CD4-positive, CD25-positive, alpha-beta regulatory T cell (primary cell): ENCODE results near the gene RAD23B. TPM values are rescaled to one million over a fixed set of nuclear protein-coding genes. Genes with fewer than 3 reads are reported as not detected.

Source experiments
- ATAC-seq, 2 donors: fragments of 150-1000 bp; cut with Tn5 transposase; one replicate each; pipeline ENCODE4 v1.10.0; 2021; ENCODE audit warnings: low read depth in 2 of 2, moderate number of reproducible peaks in 2 of 2, moderate library complexity in 1 of 2
- DNase-seq, 3 donors: peaks; one replicate each; pipeline versions ENCODE4 v3.0.0 to v3.0.0-alpha.2; 2012 to 2022; ENCODE audit warnings: mixed read lengths in 1 of 3
- H3K27ac ChIP-seq: one replicate; pipeline ENCODE4 v1.7.0; 2013; ENCODE audit warnings: mild to moderate bottlenecking, low read length; ENCODE audit not compliant: insufficient read depth, poor library complexity, severe bottlenecking
- H3K27me3 ChIP-seq: one replicate; pipeline ENCODE4 v1.7.0; 2013; ENCODE audit warnings: low read length; ENCODE audit not compliant: control insufficient read depth, insufficient read depth
- H3K36me3 ChIP-seq: one replicate; pipeline ENCODE4 v1.7.0; 2013; ENCODE audit warnings: mild to moderate bottlenecking, low read length, moderate library complexity; ENCODE audit not compliant: control insufficient read depth, insufficient read depth
- H3K4me1 ChIP-seq: 2 replicates; pipeline ENCODE4 v1.7.0; 2013; ENCODE audit warnings: mild to moderate bottlenecking, low read length; ENCODE audit not compliant: insufficient read depth, control insufficient read depth, poor library complexity, severe bottlenecking
- H3K4me3 ChIP-seq: one replicate; pipeline ENCODE4 v1.7.0; 2013; ENCODE audit warnings: low read depth, mild to moderate bottlenecking, low read length, moderate library complexity
- H3K9me3 ChIP-seq, 2 experiments: 1 replicate in 1 of 2; 2 replicates in 1 of 2; pipeline ENCODE4 v1.7.0; 2013; ENCODE audit warnings: low read length in 2 of 2, mild to moderate bottlenecking in 1 of 2, moderate library complexity in 1 of 2; ENCODE audit not compliant: control insufficient read depth in 2 of 2
- H3K27ac Mint-ChIP-seq, 3 donors: one replicate each; pipeline ENCODE4 v1.8.0; 2020 to 2022; ENCODE audit warnings: mild to moderate bottlenecking in 3 of 3, mixed read lengths in 3 of 3, moderate library complexity in 2 of 3
- H3K27me3 Mint-ChIP-seq: one replicate; pipeline ENCODE4 v1.8.0; 2022; ENCODE audit warnings: mild to moderate bottlenecking, mixed read lengths
- H3K36me3 Mint-ChIP-seq: one replicate; pipeline ENCODE4 v1.8.0; 2020; ENCODE audit warnings: mixed read lengths
- H3K4me1 Mint-ChIP-seq, 4 donors: one replicate each; pipeline ENCODE4 v1.8.0; 2020 to 2022; ENCODE audit warnings: mixed read lengths in 4 of 4, mild to moderate bottlenecking in 1 of 4
- H3K4me3 Mint-ChIP-seq, 4 donors: one replicate each; pipeline ENCODE4 v1.8.0; 2020 to 2022; ENCODE audit warnings: mild to moderate bottlenecking in 4 of 4, mixed read lengths in 4 of 4, moderate library complexity in 3 of 4
- H3K9me3 Mint-ChIP-seq, 7 donors: one replicate each; pipeline ENCODE4 v1.8.0; 2020 to 2022; ENCODE audit warnings: mixed read lengths in 7 of 7, mild to moderate bottlenecking in 3 of 7, moderate library complexity in 2 of 7
- polyA plus RNA-seq, 4 donors: library from polyadenylated mRNA; unstranded; fragments of 300-500 nt; fragmentation: Illumina TruSeq; gene quantifications; one replicate each; pipeline ENCODE4 v1.2.3, GENCODE V29; 2021
- total RNA-seq: library from RNA; stranded (reverse); gene quantifications from one replicate; pipeline ENCODE4 v1.2.3, GENCODE V29; 2022

The RAD23B gene
- total and polyA plus RNA-seq, 5 donors from 2014 or later: 8.9 to 65.4 (median 17.9) TPM

DNA sequence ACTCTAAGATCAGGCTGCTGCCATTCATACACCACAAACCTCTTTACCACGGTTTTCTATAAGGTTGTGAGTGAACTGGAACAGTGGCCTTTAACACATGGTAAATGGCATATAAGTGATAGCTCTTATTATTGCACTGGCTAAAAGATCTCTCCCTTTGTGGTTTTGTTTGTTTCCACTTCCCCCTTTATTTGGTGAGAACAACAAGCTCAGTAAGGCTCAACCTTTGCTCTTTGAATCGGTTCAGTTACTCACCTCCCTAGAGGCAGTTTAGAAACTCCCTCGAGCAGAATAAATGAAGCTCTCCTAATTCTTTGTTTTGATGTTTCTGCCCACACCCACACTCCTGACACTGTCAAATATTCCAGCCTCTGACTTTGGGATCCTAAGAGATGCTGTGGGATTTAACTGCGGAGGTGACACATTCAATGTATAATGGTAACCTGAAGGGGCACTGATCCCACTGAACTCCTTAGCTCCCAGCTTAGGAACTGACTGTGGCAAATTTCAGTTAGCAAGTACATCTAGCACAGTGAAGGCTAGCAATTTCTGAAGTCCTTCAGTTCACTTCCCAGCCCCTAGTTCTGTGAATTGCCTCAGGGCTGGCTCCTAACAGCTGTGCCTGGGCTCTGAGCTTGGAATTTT lies 22.5 kb upstream of the RAD23B start:
- H3K4me1 Mint-ChIP-seq: peaks cover 0 to 3% (median 0%) of the 10 kb centered on the region in 4 donors
- peaks cover 1% of the 10 kb centered on the region for H3K27me3 ChIP-seq
- no peak overlapping the region for H3K27ac Mint-ChIP-seq
- ATAC-seq (peak; percentile 47 to 55), DNase-seq (no peak)
- no peaks in the 10 kb centered on the region for H3K36me3 ChIP-seq
- peaks cover 0 to 9% (median 2%) of the 10 kb centered on the region in 7 donors for H3K9me3 Mint-ChIP-seq
- H3K4me1 ChIP-seq: no peaks in the 10 kb centered on the region
- H3K36me3 Mint-ChIP-seq: no peaks in the 10 kb centered on the region
- peaks cover 42% of the 10 kb centered on the region for H3K27me3 Mint-ChIP-seq
- H3K4me3 Mint-ChIP-seq: no peak overlapping the region
- no peak overlapping the region for H3K4me3 ChIP-seq
- H3K9me3 ChIP-seq: peaks cover 6 to 7% of the 10 kb centered on the region in 2 experiments
- H3K27ac ChIP-seq: no peak overlapping the region

DNA sequence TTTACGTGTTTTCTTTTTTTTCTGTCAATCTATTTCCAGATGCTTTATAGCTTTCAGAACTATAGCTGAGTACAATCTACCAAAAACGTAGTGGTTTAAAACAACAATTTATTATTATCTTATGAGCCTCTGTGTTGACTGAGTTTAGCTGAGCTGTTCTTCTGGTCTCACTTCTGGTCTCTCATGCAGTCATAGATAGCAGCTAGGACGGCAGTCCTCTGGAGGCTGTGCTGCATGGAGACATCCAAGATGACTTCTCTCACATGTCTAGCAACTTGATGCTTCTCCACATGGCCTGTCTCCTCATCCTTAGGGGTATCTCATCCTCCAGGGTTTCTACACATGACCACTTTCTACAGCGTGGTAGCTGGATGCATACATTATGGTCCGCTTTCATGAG lies 22.0 kb upstream of the RAD23B start:
- Mint-ChIP-seq H3K27me3 (peaks cover 42% of the 10 kb centered on the region), H3K27ac (no peak overlapping the region), H3K36me3 (no peaks in the 10 kb centered on the region), H3K4me1 (peaks cover 0 to 3% (median 0%) of the 10 kb centered on the region in 4 donors), H3K4me3 (no peak overlapping the region), H3K9me3 (peaks cover 0 to 9% (median 2%) of the 10 kb centered on the region in 7 donors)
- ATAC-seq (no peak), DNase-seq (no peak)
- Histone ChIP-seq H3K27ac (no peak overlapping the region), H3K36me3 (no peaks in the 10 kb centered on the region), H3K27me3 (peaks cover 1% of the 10 kb centered on the region), H3K9me3 (peaks cover 6 to 7% of the 10 kb centered on the region in 2 experiments), H3K4me3 (no peak overlapping the region), H3K4me1 (no peaks in the 10 kb centered on the region)

DNA sequence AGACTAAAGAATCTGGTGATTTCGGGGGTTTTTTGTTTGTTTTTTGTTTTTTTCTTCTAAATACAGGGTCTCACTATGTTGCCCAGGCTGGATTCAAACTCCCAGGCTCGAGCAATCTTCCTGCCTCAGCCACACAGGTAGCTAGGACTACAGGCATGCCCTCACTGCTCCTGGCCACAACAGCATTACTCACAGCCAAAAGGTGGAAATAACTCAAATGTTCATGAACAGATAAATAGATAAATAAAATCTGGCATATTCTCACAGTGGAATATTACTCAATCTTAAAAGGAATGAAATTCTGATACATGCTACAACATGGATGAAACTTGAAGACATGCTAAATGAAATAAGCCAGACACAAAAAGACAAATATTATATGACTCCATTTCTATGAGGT lies 19.8 kb upstream of the RAD23B start:
- no peak for ATAC-seq
- peaks cover 54% of the 10 kb centered on the region for H3K27me3 Mint-ChIP-seq
- Histone ChIP-seq H3K9me3 (peaks cover 6 to 7% of the 10 kb centered on the region in 2 experiments), H3K4me3 (no peak overlapping the region), H3K36me3 (no peaks in the 10 kb centered on the region), H3K4me1 (no peaks in the 10 kb centered on the region), H3K27ac (no peak overlapping the region), H3K27me3 (peaks cover 3% of the 10 kb centered on the region)
- no peak for DNase-seq
- peaks cover 0 to 3% (median 0%) of the 10 kb centered on the region in 4 donors for H3K4me1 Mint-ChIP-seq
- H3K9me3 Mint-ChIP-seq: peaks cover 0 to 11% (median 3%) of the 10 kb centered on the region in 7 donors
- H3K4me3 Mint-ChIP-seq: no peak overlapping the region
- H3K36me3 Mint-ChIP-seq: peaks cover 4% of the 10 kb centered on the region
- no peak overlapping the region for H3K27ac Mint-ChIP-seq

DNA sequence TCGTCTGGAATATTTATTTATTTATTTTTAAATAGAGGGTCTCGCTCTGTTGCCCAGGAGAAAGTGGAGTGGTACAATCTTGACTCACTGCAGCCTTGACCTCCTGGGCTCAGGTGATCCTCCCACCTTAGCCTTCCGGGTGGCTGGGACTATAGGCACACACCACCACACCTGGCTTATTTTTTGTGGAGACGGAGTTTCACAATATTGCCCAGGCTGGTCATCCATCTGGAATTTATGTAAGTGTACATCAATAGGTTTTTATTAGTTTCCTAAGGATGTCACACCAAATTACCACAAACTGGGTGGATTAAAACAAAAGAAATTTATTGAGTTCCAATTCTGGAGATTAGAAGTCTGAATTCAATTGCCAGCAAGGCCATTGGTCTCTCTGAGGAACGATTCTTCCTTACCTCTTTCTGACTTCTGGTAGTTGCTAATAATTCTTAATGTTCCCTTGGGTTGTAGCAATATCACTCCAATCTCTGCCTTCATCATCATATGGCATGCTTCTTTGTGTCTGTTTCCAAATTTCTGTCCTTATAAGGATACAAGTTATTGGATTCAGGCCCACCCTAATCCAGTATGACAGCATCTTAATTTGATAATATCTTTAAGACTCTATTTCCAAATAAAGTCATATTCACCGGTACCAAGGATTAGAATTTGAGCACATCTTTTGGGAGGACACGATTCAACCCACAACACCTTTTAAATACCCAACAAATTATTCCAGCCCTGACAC lies 16.3 kb upstream of the RAD23B start:
- H3K27me3 Mint-ChIP-seq: peaks cover 52% of the 10 kb centered on the region
- H3K27me3 ChIP-seq: peaks cover 8% of the 10 kb centered on the region
- ATAC-seq (no peak), DNase-seq (no peak)
- H3K4me1 Mint-ChIP-seq: no peaks in the 10 kb centered on the region
- no peak overlapping the region for H3K27ac ChIP-seq
- no peak overlapping the region for H3K27ac Mint-ChIP-seq
- H3K9me3 ChIP-seq: peaks cover 6 to 7% of the 10 kb centered on the region in 2 experiments
- peaks cover 4% of the 10 kb centered on the region for H3K36me3 Mint-ChIP-seq
- no peaks in the 10 kb centered on the region for H3K4me1 ChIP-seq
- H3K4me3 ChIP-seq: no peak overlapping the region
- H3K36me3 ChIP-seq: no peaks in the 10 kb centered on the region
- H3K4me3 Mint-ChIP-seq: no peak overlapping the region
- peaks cover 0 to 11% (median 3%) of the 10 kb centered on the region in 7 donors for H3K9me3 Mint-ChIP-seq

DNA sequence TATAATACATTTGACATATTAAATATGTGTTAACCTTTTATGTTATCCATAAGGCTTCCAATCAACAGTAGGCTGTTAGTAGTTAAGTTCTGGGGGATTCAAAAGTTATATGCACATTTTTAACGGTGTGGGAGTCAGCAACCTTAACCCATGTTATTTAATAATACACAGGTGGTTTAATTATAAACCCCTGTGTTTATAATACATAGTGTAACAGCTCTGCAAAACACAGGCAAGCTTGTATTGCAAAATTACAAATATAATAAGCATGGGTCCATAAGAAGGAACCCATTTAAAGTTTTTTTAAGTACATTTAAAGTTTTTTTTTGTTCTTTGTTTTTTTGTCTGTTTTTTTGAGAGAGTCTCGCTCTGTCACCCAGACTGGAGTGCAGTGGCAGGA lies 14.5 kb upstream of the RAD23B start:
- Histone ChIP-seq H3K36me3 (no peaks in the 10 kb centered on the region), H3K4me3 (no peak overlapping the region), H3K9me3 (peaks cover 6 to 7% of the 10 kb centered on the region in 2 experiments), H3K27ac (no peak overlapping the region), H3K27me3 (peaks cover 8% of the 10 kb centered on the region), H3K4me1 (no peaks in the 10 kb centered on the region)
- DNase-seq: no peak
- H3K4me1 Mint-ChIP-seq: no peaks in the 10 kb centered on the region
- peaks cover 4% of the 10 kb centered on the region for H3K36me3 Mint-ChIP-seq
- H3K27ac Mint-ChIP-seq: no peak overlapping the region
- no peak for ATAC-seq
- H3K9me3 Mint-ChIP-seq: peaks cover 0 to 9% (median 1%) of the 10 kb centered on the region in 7 donors
- peaks cover 40% of the 10 kb centered on the region for H3K27me3 Mint-ChIP-seq
- H3K4me3 Mint-ChIP-seq: no peak overlapping the region

DNA sequence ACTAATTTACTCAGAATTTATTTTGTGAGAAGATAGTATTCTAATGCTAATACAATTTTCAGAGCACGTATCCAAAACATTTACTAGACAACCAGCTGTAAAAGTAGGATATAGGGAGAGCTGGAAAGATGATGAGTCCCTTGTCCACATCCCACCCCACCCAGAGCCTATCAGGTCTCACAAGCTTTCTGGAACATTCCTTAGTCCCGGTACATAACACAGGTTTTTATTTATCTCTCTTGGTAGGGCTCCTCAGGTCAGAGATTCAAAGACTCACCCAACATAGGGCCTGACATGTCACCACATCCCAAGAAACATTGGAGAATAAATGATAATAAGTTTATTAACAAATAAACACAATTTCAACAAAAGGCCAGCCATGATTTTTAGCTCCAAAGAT lies 13.8 kb upstream of the RAD23B start:
- Mint-ChIP-seq H3K27ac (no peak overlapping the region), H3K36me3 (peaks cover 4% of the 10 kb centered on the region), H3K4me3 (no peak overlapping the region), H3K9me3 (peaks cover 0 to 9% (median 1%) of the 10 kb centered on the region in 7 donors), H3K4me1 (no peaks in the 10 kb centered on the region), H3K27me3 (peaks cover 46% of the 10 kb centered on the region)
- Histone ChIP-seq H3K27ac (no peak overlapping the region), H3K27me3 (peaks cover 8% of the 10 kb centered on the region), H3K9me3 (peaks cover 6 to 7% of the 10 kb centered on the region in 2 experiments), H3K4me3 (no peak overlapping the region), H3K36me3 (no peaks in the 10 kb centered on the region), H3K4me1 (no peaks in the 10 kb centered on the region)
- DNase-seq (no peak), ATAC-seq (no peak)

DNA sequence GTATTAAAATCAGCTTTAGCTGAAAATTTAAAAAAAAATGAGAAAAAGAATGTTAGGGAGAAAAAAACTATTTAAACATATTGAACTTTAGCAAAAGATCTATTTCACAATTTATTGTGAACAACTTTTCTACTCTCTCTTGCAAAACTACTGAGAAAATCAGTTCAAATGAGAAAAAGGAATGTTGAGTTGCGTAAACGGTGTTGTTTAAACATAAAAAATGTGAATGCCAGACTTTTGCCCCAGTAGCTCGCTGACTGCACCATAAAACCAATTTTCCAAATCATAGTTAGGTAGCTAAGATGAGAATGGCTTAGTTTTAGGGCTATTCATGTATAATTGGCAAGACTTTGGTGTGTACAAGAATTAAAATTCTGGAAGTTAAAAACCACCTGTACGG lies 13.4 kb upstream of the RAD23B start:
- Histone ChIP-seq H3K27ac (no peak overlapping the region), H3K4me3 (no peak overlapping the region), H3K36me3 (no peaks in the 10 kb centered on the region), H3K9me3 (peaks cover 6 to 7% of the 10 kb centered on the region in 2 experiments), H3K4me1 (no peaks in the 10 kb centered on the region), H3K27me3 (peaks cover 11% of the 10 kb centered on the region)
- no peak for DNase-seq
- Mint-ChIP-seq H3K27me3 (peaks cover 44% of the 10 kb centered on the region), H3K9me3 (peaks cover 0 to 9% (median 1%) of the 10 kb centered on the region in 7 donors), H3K4me3 (no peak overlapping the region), H3K27ac (no peak overlapping the region), H3K4me1 (no peaks in the 10 kb centered on the region), H3K36me3 (peaks cover 4% of the 10 kb centered on the region)
- ATAC-seq: no peak
